Esophagus muscularis mucosa (tissue), 4 donors: ENCODE measurements around the gene KRTAP4-11. TPM values are rescaled to one million over a fixed set of nuclear protein-coding genes. Genes with fewer than 3 reads are reported as not detected.
"Not testable (repeated sequence)": the region's sequence is repeated elsewhere in the genome, so short reads cannot be mapped to it uniquely, and the experiment has no call there.

Experiments
- DNase-seq: peaks from one replicate; pipeline ENCODE4 v3.0.0-alpha.2; 2017; ENCODE audit errors: extremely low spot score
- H3K27ac ChIP-seq, 4 donors: fragments of 200-600 bp; sonication (generic); replicated peaks in 1 of 4; 1 replicate in 3 of 4; 2 replicates in 1 of 4; pipeline ENCODE4 v1.5.1; 2016 to 2019; ENCODE audit warnings: mild to moderate bottlenecking in 1 of 4
- H3K27me3 ChIP-seq, 4 donors: fragments of 200-600 bp; sonication (generic); one replicate each; pipeline versions ENCODE4 v1.5.1 to v1.6.0; 2016 to 2019
- H3K36me3 ChIP-seq, 4 donors: fragments of 200-600 bp; sonication (generic); one replicate each; pipeline ENCODE4 v1.5.1; 2016 to 2019
- H3K4me1 ChIP-seq, 4 donors: fragments of 200-600 bp; sonication (generic); one replicate each; pipeline ENCODE4 v1.5.1; 2016 to 2019
- H3K4me3 ChIP-seq, 4 donors: fragments of 200-600 bp; sonication (generic); 1 replicate in 2 of 4; 2 replicates in 2 of 4; pipeline ENCODE4 v1.5.1; 2016 to 2019; ENCODE audit warnings: mild to moderate bottlenecking in 4 of 4, moderate library complexity in 1 of 4
- H3K9me3 ChIP-seq, 4 donors: fragments of 200-600 bp; sonication (generic); 1 replicate in 3 of 4; 2 replicates in 1 of 4; pipeline ENCODE4 v1.5.1; 2016 to 2019
- EP300 ChIP-seq: sonication (generic); formaldehyde crosslinking; IDR thresholded peaks from one replicate; pipeline ENCODE4 v1.6.1; 2017; ENCODE audit warnings: antibody characterized with exemption
- POLR2A ChIP-seq: fragments of 450-650 bp; IDR thresholded peaks from one replicate; pipeline ENCODE4 v1.6.1; 2017; ENCODE audit warnings: antibody characterized with exemption, moderate library complexity, mild to moderate bottlenecking, low read depth
- POLR2AphosphoS5 ChIP-seq, 2 donors: sonication (generic); formaldehyde crosslinking; IDR thresholded peaks; one replicate each; pipeline ENCODE4 v1.6.1; 2017; ENCODE audit warnings: antibody characterized with exemption in 2 of 2
- WGBS: methylation state at CpG from one replicate; pipeline ENCODE4 v1.1.5; 2018; 5-methylcytosine and 5-hydroxymethylcytosine counted together
- intact Hi-C: fragments of 100-400 bp; cut with DNase I; formaldehyde crosslinking; loops from one replicate; pipeline ENCODE4 v1.15.1; 2023
- total RNA-seq, 4 donors: library from RNA; depleted of rRNA; stranded (reverse); fragments of >200 nt; gene quantifications; one replicate each; pipeline versions ENCODE4 v1.1.0 to v1.2.1, GENCODE V29; 2016
- TF ChIP-seq, protein P1 (sequence below), 3 experiments: fragments of 200-600 bp in 2 of 3; fragments of 450-650 bp in 1 of 3; sonication (generic) in 2 of 3; IDR thresholded peaks; one replicate each; pipeline ENCODE4 v1.5.1; 2017 to 2019; ENCODE audit warnings: antibody characterized with exemption in 3 of 3, mild to moderate bottlenecking in 2 of 3, moderate library complexity in 1 of 3

Gene KRTAP4-11
- total RNA-seq, 4 donors from 2014 or later = not detected

- Histone ChIP-seq H3K4me3 (no peak overlapping the region), H3K4me1 (no peaks in the 10 kb centered on the region), H3K9me3 (no peaks in the 10 kb centered on the region), H3K27me3 (peaks cover 0 to 4% (median 0%) of the 10 kb centered on the region in 4 donors), H3K27ac (no peak overlapping the region), H3K36me3 (no peaks in the 10 kb centered on the region)
- intact Hi-C loops = no loop called here
- WGBS = 78% methylated on average over 2 of the region's 2 CpGs
- TF ChIP-seq, protein P1, sequence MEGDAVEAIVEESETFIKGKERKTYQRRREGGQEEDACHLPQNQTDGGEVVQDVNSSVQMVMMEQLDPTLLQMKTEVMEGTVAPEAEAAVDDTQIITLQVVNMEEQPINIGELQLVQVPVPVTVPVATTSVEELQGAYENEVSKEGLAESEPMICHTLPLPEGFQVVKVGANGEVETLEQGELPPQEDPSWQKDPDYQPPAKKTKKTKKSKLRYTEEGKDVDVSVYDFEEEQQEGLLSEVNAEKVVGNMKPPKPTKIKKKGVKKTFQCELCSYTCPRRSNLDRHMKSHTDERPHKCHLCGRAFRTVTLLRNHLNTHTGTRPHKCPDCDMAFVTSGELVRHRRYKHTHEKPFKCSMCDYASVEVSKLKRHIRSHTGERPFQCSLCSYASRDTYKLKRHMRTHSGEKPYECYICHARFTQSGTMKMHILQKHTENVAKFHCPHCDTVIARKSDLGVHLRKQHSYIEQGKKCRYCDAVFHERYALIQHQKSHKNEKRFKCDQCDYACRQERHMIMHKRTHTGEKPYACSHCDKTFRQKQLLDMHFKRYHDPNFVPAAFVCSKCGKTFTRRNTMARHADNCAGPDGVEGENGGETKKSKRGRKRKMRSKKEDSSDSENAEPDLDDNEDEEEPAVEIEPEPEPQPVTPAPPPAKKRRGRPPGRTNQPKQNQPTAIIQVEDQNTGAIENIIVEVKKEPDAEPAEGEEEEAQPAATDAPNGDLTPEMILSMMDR (IDR thresholded peaks at IDR 0.05) = no peak
- TF ChIP-seq POLR2A (no peak), POLR2AphosphoS5 (IDR thresholded peaks at IDR 0.05) (no peak), EP300 (no peak)
- DNase-seq = no peak
Observed at GRCh38 chr17:41151525-41151924, 33.4 kb upstream of the KRTAP4-11 start.

DNA sequence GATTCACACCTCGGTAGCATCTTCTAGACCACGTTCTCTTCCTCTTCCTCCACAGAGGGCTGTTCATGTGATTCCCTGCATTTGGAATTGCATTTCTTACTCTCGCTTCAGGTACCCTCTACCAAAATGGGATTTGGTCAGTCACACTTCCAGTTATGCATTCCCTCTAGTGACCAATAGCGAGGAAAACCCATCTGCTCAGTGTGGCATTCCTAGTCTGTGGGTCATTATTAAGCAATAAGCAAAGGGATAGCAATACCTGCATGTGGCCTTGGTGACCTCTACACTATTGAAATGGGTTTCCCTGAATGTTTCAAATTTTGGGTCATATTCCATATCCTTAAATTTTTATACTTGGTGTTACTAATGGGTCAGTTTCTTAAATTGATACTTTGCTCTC lies 31.9 kb upstream of the KRTAP4-11 start:
- H3K27ac ChIP-seq = no peak overlapping the region
- TF ChIP-seq, protein P1 (IDR thresholded peaks at IDR 0.05) = no peak
- TF ChIP-seq POLR2A = no peak
- no peak for TF ChIP-seq POLR2AphosphoS5 (IDR thresholded peaks at IDR 0.05)
- no peak for TF ChIP-seq EP300
- 89% methylated on average over 4 of the region's 4 CpGs for WGBS
- intact Hi-C loops = no loop called here
- no peak overlapping the region for H3K4me3 ChIP-seq
- DNase-seq = no peak
- H3K36me3 ChIP-seq = no peaks in the 10 kb centered on the region
- no peaks in the 10 kb centered on the region for H3K9me3 ChIP-seq
- no peaks in the 10 kb centered on the region for H3K4me1 ChIP-seq
- H3K27me3 ChIP-seq = peaks cover 0 to under 1% (median 0%) of the 10 kb centered on the region in 4 donors

DNA sequence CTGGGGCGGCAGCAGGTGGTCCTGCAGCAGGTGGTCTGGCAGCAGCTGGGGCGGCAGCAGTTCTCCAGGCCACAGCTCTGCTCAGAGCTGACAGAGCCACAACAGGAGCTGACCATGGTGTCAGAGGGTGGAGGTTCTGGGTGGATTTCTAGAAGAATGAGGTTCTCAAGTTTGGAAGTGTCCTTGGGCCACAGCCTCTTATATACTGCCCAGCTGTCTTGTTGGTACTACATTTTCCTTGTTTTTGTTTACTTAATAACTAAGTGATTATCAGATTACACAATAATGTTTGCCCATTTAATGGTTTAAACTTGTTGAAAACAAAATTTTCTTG lies 31.4 kb upstream of the KRTAP4-11 start, which contains the start of gene KRTAP4-5:
Gene KRTAP4-5 (minus strand): TSS at position 174 of the 334 bp plus-strand sequence. CDS start 58 bp downstream, at position 116.
- Histone ChIP-seq H3K4me1 (no peaks in the 10 kb centered on the region), H3K4me3 (no peak within 1 kb of the TSS), H3K27me3 (no peaks in the 10 kb centered on the region), H3K9me3 (no peaks in the 10 kb centered on the region), H3K27ac (no peak within 1 kb of the TSS), H3K36me3 (no peaks in the 10 kb centered on the region)
- TF ChIP-seq, protein P1 (IDR thresholded peaks at IDR 0.05) = no peak
- TF ChIP-seq EP300 = no peak
- TF ChIP-seq POLR2A = no peak
- no peak for TF ChIP-seq POLR2AphosphoS5 (IDR thresholded peaks at IDR 0.05)
- no peak for DNase-seq
- intact Hi-C loops = no loop called here
- WGBS = no CpG with 5 or more reads among the region's 2 CpGs

DNA sequence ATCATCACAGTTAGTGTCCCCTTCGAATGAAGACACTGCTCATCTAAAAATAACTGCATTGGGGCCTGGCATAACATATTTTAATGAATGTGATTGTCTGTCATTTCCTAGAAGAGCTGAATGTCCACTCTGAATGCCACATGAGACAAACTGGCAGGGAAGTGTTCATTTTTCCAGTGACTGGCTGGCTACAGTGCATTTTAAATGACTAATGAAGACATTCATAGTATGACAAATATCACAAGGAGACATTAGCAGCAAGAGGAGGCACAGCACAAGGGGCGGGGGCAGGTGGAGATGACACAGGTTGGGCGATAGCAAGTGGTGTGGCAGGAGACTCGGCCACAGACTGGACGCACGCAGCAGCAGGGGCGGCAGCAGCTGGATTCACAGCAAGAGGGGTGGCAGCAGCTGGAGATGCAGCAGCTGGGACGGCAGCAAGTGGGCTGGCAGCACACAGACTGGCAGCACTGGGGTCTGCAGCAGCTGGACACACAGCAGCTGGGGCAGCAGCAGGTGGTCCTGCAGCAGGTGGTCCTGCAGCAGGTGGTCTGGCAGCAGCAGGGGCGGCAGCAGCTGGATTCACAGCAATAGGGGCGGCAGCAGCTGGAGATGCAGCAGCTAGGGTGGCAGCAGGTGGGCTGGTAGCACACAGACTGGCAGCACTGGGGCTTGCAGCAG lies 30.9 kb upstream of the KRTAP4-11 start:
- 82% methylated on average over 9 of the region's 10 CpGs for WGBS
- H3K4me1 ChIP-seq, H3K36me3 ChIP-seq, H3K9me3 ChIP-seq, H3K27ac ChIP-seq, H3K4me3 ChIP-seq, DNase-seq, H3K27me3 ChIP-seq, intact Hi-C loops: not testable (repeated sequence)

DNA sequence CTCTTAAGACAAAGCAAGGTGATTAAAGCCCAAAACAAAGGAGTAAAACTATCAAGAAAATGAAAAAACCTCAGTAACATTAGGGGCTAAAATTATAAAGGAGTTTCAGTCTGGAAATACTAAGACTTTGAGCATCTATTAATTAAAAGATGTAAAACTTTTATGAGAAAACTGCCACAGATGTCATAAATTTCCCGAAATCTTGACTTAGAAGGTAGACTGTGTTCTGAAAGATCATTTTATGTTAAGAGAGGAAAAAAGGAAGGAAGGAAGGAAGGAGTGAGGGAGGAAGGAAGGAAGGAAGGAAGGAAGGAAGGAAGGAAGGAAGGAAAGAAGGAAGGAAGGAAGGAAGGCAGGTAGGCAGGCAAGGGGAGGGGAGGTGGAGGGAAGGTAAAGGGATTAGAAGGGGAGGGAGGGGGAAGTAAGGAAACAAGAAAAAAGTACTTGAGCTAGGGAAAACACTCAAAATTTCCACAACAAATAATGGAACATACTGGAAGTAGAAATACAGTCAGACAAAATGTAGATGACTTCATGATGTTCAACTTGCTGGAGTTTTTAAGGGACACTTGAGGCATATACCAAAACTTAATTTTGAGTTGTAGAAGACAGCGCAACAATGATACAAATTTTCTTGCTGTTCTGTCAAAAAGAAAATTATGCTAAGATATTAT lies 29.5 kb upstream of the KRTAP4-11 start:
- H3K36me3 ChIP-seq = no peaks in the 10 kb centered on the region
- 73% methylated on average over 2 of the region's 2 CpGs for WGBS
- peaks cover 0 to 15% (median 7%) of the 10 kb centered on the region in 4 donors for H3K9me3 ChIP-seq
- H3K27me3 ChIP-seq = no peaks in the 10 kb centered on the region
- no peak overlapping the region for H3K27ac ChIP-seq
- TF ChIP-seq POLR2AphosphoS5 (IDR thresholded peaks at IDR 0.05) (no peak), EP300 (no peak), POLR2A (no peak)
- TF ChIP-seq, protein P1 (IDR thresholded peaks at IDR 0.05) = no peak
- no peak for DNase-seq
- H3K4me3 ChIP-seq = no peak overlapping the region
- no peaks in the 10 kb centered on the region for H3K4me1 ChIP-seq
- intact Hi-C loops = no loop called here
